GM12892 (cell line): ENCODE results near the gene SLC4A4.
"Not testable (repeated sequence)": the region's sequence is repeated elsewhere in the genome, so short reads cannot be mapped to it uniquely, and the experiment has no call there.

Experiments used
- DNase-seq: peaks from one replicate; pipeline ENCODE4 v3.0.0; 2011; ENCODE audit not compliant: insufficient read length
- FAIRE-seq: peaks from 2 replicates; lab custom pipeline; 2011; peaks lifted over from hg19 to GRCh38; lab: Jason Lieb, UNC
- POLR2A ChIP-seq: IDR thresholded peaks from 2 replicates; pipeline ENCODE4 v1.6.1; 2011; ENCODE audit warnings: low read depth, low read length, control low read depth
- POLR2AphosphoS5 ChIP-seq: IDR thresholded peaks from 2 replicates; pipeline ENCODE4 v1.6.1; 2011; ENCODE audit warnings: low read depth, low read length, control low read depth
- TAF1 ChIP-seq: IDR thresholded peaks from 2 replicates; pipeline ENCODE4 v1.6.1; 2011; ENCODE audit warnings: low read depth, mild to moderate bottlenecking, control low read depth, low read length, borderline replicate concordance

The SLC4A4 gene

DNA sequence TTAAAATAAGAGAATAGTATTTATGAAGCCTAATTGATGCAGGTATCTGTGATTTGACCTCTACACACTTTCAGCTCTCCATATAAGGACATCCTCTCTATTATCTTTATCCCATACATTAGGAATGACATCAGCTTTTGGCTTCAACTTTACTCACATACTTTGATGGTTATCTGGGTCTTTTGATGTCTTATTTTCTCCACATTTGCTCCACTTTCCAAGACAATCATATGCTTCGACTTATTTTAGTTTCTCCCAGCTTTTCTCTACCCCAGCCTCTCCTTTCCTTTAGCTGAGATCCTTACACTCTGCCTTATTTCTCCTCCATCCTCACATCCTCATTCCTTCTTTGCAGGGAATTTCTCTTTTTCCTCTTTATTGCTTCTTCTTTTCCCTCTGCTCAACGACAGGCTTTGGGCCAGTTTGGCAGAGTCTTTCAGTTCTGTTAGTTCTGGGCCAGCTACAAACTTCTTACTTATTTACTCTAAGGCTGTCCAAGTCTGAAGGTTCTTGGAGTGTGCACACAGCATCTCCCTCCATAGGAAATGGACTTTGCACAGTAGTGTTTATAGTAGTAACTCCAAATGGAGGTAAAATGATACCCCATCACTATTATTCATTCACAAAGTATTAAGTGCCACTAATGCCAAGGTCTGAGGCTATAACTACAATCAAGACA lies 50.5 kb downstream of the SLC4A4 start:
- FAIRE-seq (no peak), DNase-seq (no peak)
- TF ChIP-seq POLR2AphosphoS5 = no peak
- no peak for TF ChIP-seq TAF1
- no peak for TF ChIP-seq POLR2A

DNA sequence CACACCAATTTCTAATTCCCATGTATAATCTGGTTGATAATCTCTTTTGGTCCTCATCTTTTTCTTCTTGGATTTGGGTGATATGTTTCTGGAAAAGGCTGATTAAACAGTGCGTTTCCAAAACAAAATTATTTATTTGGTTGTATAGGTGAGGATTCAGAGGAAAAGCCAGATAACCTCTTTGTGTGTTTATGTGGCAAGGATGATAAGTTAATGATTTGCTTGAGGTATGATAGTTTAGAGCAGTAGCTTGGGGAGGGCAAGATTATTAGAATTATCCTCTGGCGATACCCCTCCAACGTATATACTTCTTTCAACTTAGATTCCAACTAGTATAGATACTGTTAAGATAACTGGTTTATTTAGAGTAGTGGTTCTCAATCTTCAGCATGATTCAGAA lies 53.3 kb downstream of the SLC4A4 start:
- DNase-seq (no peak), FAIRE-seq (no peak)
- TF ChIP-seq POLR2A = no peak
- TF ChIP-seq POLR2AphosphoS5 = no peak
- TF ChIP-seq TAF1 = no peak

DNA sequence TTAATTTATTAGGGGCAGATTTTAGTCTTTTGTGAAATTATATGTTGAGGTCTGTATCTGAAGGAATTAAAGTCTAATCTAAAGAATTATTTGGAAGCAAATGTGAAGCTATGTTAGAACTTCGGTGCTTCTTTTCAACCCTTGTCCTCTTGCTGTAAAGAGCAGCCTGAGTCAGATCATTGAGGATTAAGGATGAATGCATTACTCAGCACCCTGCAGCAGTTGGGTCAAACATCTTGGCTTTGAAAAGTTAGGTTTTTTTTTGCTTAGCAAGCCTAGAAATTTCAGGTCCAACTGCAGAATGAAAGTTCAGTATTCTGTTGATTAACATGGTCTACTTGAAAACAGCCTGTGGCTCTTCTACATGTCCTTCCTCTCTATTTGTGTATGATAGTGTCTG lies 57.6 kb downstream of the SLC4A4 start:
- TF ChIP-seq POLR2A = no peak
- TF ChIP-seq TAF1 = no peak
- TF ChIP-seq POLR2AphosphoS5 = no peak
- no peak for DNase-seq
- no peak for FAIRE-seq

DNA sequence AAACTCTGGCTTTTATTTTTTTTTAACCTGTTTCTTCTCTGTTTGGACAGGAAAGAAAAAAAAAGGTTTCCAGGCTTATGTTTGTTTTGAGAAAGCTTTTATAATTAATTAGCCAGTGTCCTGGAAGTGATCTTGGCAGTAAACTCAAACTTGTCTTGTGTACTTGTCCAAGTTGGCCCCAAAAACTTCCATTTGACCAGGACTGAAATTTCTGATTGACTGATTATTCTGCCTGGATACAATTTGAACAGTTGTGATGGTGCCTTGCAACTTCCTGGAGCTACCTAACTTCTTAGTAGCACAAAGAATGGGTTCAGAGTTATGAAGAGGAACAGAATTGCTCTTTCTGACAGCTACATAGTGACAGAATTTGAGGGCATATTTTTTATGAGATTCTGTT lies 62.0 kb downstream of the SLC4A4 start:
- DNase-seq (no peak), FAIRE-seq (no peak)
- TF ChIP-seq TAF1 = no peak
- no peak for TF ChIP-seq POLR2AphosphoS5
- no peak for TF ChIP-seq POLR2A

DNA sequence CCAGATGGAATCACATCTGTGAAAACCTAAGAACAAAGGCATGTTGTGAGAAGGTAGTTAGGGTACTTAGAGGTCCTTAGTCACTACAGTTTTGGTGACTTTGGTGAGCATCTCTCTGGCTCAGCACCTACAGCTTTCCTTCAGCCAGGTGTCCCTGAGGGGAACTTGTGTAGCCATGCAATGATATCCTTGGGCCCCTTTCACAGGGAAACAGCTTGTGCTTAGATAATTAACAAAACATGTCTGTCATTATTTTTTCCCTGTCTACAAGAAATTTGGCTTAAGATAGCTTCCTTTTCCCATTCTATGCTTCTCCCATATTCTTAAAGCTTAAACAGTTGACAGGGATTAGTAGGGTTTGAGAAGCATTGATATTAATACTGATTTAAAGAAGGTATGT lies 63.8 kb downstream of the SLC4A4 start:
- no peak for DNase-seq
- no peak for FAIRE-seq
- TF ChIP-seq TAF1 = no peak
- no peak for TF ChIP-seq POLR2AphosphoS5
- no peak for TF ChIP-seq POLR2A

DNA sequence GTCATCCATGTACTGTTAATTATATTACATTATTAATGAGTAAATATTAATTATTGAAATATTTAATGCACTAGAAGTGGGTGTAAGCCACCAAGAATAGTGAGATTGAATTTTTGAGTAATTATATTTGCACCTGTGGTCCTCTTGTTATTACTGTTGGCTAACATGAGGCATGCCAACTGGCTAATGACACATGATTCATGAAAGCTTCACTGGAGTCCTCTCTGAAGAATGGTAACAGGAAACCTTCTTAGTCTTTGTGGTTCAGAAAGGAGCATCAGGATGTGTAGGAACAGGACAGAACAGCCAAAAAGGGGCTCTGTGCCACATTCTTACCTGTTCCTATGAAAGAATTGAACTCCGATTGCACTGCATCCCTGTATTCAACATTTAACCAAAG lies 65.2 kb downstream of the SLC4A4 start:
- TF ChIP-seq POLR2AphosphoS5 (no peak), POLR2A (no peak), TAF1 (no peak)
- FAIRE-seq (no peak), DNase-seq (no peak)

DNA sequence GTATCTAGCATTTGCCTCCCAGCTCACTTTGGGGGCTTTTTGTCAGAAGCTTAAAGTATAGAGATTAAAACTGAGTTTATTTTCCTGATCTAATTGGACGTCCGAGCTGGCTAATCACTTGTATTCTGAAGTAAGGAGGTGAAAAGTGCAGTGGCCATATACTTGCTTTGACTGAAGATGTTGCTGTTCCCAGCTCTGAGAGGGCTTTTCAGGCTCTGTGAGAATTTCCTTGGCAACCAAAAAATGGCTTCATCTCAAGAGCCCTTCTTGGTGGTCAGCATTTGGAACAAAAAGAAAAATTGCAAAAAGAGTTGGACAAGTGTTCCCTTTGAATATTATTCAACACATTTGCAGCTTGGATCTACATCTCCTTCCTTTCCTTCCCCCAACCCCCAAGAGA lies 67.0 kb downstream of the SLC4A4 start:
- DNase-seq = no peak
- FAIRE-seq = no peak
- no peak for TF ChIP-seq POLR2AphosphoS5
- no peak for TF ChIP-seq POLR2A
- no peak for TF ChIP-seq TAF1

DNA sequence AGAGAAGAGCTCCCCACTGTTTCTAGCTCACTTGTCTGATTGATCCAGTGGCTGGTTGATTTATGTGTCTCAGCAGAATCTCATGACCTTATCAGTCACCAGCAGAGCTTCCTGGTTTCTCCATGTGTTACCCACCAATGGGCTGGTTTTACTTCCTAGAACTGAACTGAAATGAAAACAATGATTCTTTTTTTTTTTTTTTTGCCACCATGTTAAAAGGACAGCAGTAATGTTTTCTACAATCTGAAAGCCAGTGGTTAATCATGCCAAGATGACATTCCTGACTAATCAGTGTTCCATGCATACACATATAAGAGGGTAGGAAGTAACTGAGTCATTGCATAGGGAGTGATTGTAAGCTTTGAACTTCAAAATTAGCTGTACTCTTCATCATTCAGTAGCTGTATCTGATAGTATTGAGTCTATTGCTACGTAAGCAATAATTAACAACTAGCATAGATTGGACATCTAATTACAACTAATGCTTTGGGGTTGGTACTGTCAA lies 67.7 kb downstream of the SLC4A4 start:
- no peak for DNase-seq
- TF ChIP-seq TAF1 (no peak), POLR2A (no peak), POLR2AphosphoS5 (no peak)
- FAIRE-seq = no peak

DNA sequence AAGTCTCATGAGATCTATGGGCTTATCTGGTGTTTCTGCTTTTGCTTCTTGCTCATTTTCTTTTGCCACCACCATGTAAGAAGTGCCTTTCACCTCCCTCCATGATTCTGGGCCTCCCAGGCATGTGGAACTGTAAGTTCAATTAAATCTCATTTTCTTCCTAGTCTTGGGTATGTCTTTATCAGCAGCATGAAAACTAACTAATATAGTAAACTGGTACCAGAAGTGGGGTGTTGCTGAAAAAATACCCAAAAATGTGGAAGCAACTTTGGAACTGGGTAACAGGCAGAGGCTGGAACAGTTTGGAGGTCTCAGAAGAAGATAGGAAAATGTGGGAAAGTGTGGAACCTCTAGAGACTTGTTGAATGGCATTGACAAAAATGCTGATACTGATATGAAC lies 70.1 kb downstream of the SLC4A4 start:
- DNase-seq, FAIRE-seq: not testable (repeated sequence)

DNA sequence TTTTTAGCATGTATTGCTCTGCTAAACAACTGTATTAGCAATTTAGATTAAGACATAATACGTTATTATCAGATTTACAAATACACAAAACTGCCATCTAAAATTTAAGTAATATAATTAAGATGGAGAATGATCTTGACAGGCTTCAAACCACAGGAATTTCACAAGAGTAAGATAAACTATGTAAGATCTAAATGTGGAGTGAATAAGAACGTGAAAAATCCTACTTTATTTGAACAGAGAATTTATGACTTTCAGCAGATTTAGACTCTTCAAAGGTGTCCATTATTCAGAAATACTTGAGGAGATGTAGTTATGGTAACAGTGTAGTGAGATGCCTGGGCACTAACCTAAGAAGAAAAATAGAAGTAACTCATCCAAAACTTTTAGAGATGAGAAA lies 73.2 kb downstream of the SLC4A4 start:
- DNase-seq = no peak
- TF ChIP-seq TAF1 (no peak), POLR2AphosphoS5 (no peak), POLR2A (no peak)
- no peak for FAIRE-seq

DNA sequence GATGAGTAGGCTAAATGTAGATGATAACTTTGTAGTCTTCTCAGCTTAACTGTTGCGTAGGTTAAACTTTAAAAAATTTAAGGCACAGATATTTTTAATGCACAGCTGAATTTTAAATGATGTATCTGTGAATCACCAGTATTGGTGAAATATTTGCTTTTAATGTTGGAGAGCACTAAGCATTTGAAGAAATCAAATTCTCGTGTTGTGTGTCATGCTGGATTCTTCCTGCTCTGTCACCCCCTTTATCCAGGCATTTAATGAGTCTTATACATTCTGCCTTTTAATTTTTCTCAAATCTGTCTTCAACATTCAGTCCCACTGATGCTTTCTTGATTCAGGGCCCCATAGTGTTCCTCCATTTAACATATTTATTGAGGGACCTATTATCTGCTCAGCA lies 76.7 kb downstream of the SLC4A4 start:
- FAIRE-seq = no peak
- no peak for DNase-seq
- no peak for TF ChIP-seq POLR2A
- no peak for TF ChIP-seq POLR2AphosphoS5
- no peak for TF ChIP-seq TAF1

DNA sequence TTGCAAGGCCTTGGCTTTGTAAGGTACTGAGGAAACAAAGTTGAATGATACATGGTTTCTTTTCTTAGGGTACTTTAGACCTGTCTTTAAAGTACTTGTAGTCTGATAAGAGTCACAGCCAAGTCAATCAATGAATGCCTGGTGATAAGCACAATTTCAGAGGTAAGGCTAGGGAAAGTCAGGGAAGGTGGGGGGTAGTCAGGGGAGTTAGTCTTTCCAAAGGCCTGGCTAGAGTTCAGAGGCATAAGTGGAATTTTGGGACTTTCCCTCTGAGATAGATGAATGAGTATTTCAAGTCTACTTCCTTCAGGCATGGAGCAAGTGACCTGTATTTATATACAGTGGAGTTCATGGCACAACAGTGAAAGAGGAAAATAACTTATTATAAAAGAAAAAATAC lies 78.3 kb downstream of the SLC4A4 start:
- no peak for FAIRE-seq
- TF ChIP-seq TAF1 (no peak), POLR2A (no peak)
- no peak for DNase-seq

DNA sequence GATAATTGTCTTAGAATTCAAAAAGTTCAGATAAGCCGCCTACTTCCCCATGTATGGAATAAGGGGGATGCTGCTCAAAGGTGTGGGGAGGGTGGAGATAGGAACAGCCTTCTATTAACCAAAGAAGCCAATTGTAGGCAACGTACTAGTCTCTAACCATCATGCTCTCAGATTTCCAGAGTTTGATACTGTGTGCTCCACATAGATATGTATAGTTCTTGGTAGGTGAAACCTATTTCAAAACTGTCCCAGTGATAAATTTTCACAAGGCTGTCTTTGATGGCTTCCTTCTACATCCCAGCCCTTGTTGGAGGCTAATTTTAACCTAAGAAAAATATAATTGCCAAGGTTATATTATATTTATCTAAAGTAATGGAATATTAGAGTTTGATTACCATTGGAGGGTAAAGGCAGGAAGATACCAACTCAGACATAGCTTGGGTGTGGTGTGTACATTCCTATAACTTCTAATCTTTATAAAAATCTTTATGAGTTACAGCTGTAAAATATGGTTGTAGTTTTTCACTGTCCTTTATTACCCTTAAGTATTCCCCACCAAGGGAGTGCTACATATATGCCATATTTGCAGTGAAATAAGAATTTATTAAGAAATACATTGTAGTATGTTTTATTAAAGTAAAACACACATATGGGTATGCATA lies 87.7 kb downstream of the SLC4A4 start:
- DNase-seq = no peak
- TF ChIP-seq TAF1 (no peak), POLR2AphosphoS5 (no peak), POLR2A (no peak)
- FAIRE-seq = no peak
